Hepatocyte (in vitro differentiated cells): ENCODE measurements around the gene CNOT11.

Experiments used
- CTCF ChIP-seq: fragments of 200-600 bp; sonication (generic); IDR thresholded peaks from 2 replicates; pipeline ENCODE4 v1.5.1; 2016; ENCODE audit warnings: antibody characterized with exemption, mild to moderate bottlenecking; ENCODE audit not compliant: poor library complexity
- EZH2 ChIP-seq: fragments of 200-600 bp; sonication (generic); IDR thresholded peaks from 2 replicates; pipeline ENCODE4 v1.6.1; 2016; ENCODE audit warnings: antibody characterized with exemption, mild to moderate bottlenecking, borderline replicate concordance
- EZH2phosphoT487 ChIP-seq: fragments of 200-600 bp; sonication (generic); IDR thresholded peaks from one replicate; pipeline ENCODE4 v1.6.1; 2018; ENCODE audit warnings: antibody characterized with exemption, mild to moderate bottlenecking, low read depth, moderate library complexity; ENCODE audit not compliant: unreplicated experiment, severe bottlenecking

- TF ChIP-seq CTCF, result no peak
- no peak for TF ChIP-seq EZH2
- TF ChIP-seq EZH2phosphoT487, result no peak
Observed at GRCh38 chr2:101302016-101302415, 49.3 kb downstream of the CNOT11 start.
